GM18502 (cell line): Measurements from ENCODE around the gene TUBAL3.

Experiments used
- ATAC-seq: cut with Tn5 transposase; IDR thresholded peaks from one replicate; pipeline ENCODE4 v1.9.1; 2021; ENCODE audit warnings: mild to moderate bottlenecking; ENCODE audit not compliant: unreplicated experiment, poor library complexity

Gene TUBAL3

DNA sequence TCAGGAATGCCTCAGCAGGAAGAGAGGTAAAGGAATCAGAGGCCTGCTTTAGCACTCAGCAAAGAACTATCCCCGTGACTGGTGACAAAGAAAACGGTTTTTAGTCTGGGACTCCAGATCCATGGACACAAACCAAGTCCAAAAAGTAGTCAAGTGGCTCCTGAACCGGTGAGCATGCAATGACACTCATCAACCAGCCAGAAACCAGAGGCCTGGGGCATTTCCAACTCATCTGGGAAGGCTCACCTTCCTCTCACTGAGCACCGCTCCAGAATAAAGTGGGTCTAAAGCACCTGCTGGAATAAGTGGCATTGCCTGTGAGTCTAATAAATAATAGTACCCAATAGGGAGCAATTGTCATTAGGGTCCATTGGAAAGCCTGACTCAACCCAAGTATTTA, 57.7 kb downstream of the TUBAL3 start:
- ATAC-seq = no peak

DNA sequence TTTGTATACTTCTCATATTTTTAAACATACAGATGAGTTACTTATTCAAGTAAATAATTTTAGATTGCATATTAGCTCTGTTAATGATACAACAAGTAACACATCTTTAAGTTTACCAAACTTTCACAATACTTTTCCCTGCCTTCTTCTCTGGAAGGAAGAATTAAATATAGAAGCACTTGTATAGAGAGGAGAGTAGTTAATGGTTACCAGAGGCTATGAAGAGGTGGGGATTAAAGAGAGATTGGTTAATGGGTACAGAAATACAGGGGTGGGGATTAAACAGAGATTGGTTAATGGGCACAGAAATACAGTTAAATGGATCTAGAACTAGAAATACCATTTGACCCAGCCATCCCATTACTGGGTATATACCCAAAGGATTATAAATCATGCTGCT, 59.9 kb downstream of the TUBAL3 start:
- no peak for ATAC-seq

- ATAC-seq = no peak
Measured at GRCh38 chr10:5343979-5344378, 60.6 kb downstream of the TUBAL3 start.

- no peak for ATAC-seq
Measured at GRCh38 chr10:5343561-5343960, 61.1 kb downstream of the TUBAL3 start.
